Muscle of back (tissue), 11 donors: Measurements from ENCODE around the gene PDGFRA. TPM values are rescaled to one million over a fixed set of nuclear protein-coding genes. Genes with fewer than 3 reads are reported as not detected.

ENCODE experiments used
- DNase-seq, 3 donors: peaks; one replicate each; pipeline versions ENCODE4 v3.0.0 to v3.0.0-alpha.2; 2013
- polyA plus RNA-seq, 10 donors: library from polyadenylated mRNA; unstranded; fragments of 120-200 nt; gene quantifications; one replicate each; pipeline ENCODE4 v1.2.1, GENCODE V29; 2013; ENCODE audit not compliant: insufficient read length in 10 of 10

The PDGFRA gene
- polyA plus RNA-seq, 10 donors, result 70.9 to 120 (median 91.2) TPM

DNA sequence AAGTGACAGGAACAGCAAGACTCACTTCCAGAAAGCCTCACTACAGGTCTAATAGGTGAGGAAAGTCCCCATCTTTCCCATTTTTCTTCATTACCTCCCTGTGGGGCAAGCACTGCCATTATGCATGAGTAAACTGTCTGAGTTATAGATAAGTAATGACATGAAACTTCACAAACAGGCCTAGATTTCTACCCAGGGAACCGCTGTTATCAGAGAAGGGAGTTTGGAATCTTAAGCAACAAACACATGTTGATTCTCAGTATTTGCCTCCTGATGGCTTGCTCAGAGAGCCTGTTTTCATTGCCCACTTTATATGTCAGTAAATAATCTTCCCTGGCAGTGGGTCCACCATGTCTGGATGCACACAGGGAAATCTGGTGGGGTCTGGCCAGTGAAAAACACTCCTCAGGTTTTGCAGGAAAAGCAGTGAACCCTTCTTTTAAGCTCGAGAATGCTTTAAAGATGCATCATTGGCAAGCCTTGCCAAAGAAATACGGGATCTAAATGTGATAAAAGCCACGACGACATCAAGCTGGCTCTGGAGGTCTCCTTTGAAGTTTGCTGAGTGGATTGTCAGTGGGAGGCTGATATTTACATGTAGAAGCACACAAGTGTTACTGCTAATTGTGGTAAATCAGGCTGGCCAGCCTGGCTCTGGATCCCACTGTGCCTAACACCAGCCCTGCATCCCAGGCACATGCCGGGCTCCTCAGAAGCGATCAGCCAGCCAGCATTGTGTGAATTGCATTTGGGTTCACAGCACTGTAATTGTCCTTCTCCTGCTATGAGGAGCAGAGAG, 25.2 kb downstream of the PDGFRA start:
- DNase-seq, result no peak

DNA sequence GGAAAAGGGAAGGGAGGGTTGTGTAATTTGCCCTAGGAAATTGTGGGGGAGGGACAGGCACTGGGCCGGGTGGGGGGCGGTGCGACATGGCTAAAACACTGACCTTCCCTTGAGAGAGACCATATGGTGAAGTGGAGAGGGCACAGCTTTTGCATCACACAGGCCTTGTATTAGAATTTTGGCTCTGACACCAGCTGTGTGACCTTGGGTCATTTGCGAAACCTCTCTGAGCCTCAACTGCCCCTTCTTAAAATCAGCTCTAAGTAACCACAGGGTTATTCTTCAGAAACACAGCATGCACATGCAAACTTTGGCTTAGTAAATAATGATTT, 25.8 kb downstream of the PDGFRA start:
- no peak for DNase-seq

DNA sequence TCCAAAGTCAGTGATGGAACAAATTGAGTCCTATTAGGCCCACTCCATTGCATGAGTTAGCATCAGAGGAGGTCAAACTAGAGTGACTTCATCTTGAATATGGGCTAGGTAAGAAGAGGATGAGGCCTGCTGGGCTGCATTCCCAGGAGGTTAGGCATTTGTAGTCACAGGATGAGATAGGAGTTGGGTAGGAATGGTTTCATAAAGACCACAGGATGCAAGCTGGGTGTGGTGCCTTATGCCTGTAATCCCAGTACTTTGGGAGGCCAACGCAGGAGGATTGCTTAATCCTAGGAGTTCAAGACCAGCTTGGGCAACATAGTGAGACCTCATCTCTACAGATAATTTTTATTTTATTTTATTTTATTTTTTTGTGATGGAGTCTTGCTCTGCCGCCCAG, 26.8 kb downstream of the PDGFRA start:
- DNase-seq, result no peak

DNA sequence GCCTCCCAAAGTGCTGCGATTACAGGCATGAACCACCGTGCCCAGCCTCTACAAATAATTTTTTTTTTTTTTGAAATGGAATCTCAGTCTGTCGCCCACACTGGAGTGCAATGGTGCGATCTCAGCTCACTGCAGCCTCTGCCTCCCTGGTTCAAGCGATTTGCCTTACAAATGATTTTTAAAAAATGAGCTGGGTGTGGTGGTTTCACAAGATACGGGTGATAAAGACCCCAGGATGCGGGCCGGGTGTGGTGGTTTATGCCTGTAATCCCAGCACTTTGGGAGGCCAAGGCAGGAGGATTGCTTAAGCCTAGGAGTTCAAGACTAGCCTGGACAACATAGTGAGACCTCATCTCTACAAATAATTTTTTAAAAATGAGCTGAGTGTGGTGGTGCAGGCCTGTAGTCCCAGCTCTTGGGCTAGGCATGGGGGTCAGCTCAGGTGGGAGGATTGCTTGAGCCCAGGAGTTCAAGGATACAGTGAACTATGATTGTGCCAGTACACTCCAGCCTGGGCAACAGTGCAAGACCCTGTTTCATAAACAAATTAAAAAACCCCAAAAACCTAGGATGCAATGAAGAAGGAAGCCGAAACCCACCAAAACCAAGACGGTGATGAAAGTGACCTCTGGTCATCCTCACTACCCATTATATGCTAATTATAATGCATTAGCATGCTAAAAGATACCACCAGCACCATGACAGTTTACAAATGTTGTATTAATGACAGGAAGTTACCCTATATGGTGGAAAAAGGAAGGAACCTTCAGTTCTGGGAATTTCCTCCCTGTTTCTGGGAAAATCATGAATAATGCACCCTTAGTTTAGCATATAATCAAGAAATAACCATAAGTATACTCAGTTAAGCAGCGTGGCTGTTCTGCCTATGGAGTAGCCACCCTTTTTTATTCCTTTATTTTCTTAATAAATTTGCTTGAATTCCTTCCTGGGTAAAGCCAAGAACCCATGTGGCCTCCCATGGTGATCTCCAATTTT, 27.7 kb downstream of the PDGFRA start:
- DNase-seq, result no peak

DNA sequence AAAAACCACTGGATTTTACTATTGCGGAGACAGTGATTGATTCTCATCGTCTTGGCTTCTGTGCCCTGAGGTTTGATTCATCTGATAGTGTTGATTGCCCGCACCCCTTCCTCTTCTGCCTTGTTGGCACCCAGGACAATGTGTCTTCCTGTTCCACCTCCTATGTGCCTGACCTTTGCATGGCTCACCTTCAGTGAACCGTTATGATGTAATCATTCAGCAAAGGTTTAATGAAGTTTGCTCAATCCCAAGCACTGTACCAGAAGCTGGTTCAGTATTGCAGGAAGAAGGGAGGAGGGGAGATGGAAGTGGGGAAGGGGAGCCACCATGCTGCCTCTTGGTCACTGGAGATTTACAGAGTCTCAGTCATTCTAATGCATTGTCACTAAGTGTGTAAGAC, 36.3 kb downstream of the PDGFRA start:
- DNase-seq, result no peak

DNA sequence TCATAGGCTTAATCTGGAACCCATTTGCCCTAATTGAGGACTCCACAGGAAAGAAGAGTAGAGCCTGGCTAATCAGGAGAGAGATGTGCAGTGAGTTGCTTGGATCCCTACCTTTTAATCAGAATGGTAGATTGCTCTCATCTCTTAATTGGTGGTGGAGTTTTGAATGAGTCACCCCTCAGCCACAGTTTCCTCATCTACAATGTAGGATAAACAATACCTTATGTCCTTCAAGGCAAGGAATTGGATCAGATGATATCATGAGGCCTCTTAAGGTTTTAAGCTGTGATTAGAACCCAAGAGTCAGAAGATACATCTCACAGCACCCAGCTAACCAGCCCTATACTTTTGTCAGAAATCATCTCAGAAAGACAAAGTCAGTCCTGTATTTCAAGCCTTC, 39.1 kb downstream of the PDGFRA start:
- DNase-seq, result peak in 1 of 3 donors; percentile 29

DNA sequence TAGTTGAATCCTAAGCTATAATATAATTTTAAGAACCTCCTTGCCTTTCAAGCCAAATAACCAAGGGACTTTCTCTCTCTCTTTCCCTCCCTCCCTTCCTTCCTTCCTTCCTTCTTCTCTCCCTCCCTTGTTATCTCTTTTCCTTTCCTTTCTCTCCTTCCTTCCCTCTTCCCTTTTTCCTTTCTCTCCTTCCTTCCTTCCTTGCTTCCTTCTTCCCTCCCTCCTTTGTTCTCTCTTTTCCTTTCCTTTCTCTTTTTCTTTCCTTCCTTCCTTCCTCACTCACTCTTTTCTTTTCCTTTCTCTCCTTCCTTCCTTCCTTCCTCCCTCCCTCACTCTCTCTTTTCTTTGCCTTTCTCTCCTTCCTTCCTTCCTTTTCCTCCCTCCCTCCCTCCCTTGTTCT, 42.4 kb downstream of the PDGFRA start:
- DNase-seq, result no peak

DNA sequence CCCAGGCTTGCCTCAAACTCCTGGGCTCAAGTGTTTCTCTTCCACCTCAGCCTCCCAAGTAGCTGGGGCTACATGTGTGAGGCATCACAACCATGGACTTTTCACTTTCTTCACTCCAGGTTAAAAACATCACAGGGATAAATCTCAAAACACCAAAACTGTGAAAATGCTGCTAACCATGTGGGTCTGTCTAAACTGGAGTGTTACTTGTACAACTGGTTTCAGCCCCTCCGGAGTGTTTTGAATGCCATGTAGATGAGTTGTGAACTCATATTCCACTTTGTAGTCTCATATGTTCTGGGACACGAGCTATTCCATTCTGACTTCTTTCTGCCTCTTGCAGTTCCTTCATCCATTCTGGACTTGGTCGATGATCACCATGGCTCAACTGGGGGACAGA, 43.0 kb downstream of the PDGFRA start:
- DNase-seq, result no peak

DNA sequence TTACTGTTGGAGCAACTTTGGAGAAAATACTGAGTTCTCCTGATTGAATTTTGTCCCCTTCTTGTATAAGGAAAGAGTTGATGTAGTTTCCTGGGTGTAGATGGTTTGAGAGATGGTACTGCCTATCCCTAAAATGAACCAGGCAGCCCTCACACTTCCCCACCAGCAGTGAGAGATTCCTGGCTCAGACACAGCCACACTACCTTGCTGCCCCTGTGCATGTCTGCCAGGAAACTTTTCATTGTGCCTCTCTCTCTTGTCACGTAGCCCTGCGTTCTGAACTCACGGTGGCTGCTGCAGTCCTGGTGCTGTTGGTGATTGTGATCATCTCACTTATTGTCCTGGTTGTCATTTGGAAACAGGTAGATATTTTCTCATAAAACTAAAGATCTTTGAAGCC, 45.2 kb downstream of the PDGFRA start:
- no peak for DNase-seq

DNA sequence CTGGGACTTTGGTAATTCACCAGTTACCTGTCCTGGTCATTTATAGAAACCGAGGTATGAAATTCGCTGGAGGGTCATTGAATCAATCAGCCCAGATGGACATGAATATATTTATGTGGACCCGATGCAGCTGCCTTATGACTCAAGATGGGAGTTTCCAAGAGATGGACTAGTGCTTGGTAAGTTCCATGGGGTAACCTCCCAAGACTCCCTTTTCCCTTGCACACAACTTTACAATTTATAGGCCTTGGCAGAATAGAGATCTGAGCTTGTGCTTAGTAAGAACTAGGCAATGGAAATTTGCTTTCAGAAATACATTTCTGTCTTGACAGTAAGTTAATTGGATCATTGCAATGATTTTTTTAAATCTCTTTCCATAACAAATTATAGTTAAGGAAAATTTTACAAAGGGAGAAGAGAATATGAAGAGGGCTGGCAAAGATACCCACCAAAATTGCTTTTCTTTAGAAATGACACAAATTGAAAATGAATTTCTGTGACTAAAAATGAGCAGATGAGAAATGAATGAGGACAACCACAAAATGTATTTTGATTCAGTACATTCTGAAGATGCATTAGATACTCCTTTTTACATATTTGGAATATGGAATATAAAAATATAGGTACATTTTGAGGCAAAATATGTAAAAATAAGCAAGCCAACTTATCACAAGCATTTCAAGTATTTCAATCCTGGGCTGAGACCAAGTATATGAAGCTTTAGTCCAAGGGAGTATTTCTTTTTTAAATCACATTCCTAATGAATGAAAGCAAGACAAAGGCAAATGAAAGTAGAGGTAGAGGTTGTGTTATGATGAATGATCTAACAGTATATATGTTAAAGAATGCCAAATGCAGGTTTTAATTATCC, 45.9 kb downstream of the PDGFRA start:
- peak in 1 of 3 donors; percentile 22 for DNase-seq

DNA sequence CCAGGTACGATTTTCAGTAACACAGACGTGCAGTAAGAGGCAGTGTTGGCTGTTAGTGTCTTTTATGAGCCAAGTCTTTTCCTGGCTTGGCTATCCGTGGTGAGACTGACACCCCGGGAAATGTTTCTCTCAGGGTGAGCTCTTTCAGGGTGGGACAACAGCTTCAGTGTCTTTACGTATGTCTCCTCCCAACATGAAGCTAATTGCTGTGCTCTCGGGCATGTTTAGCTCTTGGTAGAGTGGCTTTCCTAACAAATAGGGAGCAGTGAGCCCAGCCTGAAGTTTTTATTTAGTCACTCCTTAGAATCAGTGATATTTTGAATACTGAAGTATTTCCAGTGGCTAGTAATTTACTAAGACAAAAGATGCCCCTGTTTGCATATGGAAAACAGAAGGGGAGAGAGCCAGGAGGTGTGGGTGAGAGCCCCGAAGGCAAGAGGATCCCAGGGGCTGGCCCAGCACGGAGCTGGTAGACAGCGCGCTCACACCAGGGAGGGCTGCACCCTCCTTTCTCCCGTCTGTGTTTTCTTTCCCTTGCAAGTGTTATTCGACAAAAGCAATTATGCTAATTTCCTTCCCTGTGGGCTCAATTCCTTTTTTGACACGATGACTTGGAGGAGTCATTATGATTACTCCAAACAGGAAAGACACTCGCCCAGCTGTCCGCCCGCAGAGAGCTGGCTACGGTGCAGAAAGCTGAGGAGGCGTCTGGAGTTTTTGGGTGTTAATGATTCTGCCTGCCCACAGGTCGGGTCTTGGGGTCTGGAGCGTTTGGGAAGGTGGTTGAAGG, 47.7 kb downstream of the PDGFRA start:
- no peak for DNase-seq

DNA sequence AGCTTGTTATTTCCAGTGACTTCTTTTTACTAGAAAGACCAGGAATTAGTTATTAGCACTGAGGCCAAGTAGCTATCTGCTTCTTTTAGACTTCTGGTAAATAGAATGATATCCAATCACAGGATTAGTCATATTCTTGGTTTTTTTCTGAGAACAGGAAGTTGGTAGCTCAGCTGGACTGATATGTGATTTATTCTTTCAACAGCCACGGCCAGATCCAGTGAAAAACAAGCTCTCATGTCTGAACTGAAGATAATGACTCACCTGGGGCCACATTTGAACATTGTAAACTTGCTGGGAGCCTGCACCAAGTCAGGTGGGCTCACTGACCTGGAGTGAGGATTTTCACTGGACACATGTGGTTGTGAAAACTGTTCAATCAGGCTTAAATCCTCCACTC, 48.6 kb downstream of the PDGFRA start:
- peak in 1 of 3 donors; percentile 53 for DNase-seq

DNA sequence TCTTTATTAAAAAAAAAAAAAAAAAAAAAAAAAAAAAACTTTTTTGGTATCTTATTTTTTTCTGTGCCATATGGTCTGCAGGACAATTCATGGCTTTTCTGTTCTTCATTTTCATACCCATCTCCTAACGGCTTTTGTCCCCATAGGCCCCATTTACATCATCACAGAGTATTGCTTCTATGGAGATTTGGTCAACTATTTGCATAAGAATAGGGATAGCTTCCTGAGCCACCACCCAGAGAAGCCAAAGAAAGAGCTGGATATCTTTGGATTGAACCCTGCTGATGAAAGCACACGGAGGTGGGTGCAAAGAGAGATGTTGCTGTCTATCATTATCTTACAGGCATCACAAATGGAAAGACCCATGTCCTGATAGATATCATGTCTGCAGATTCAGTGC, 49.1 kb downstream of the PDGFRA start:
- DNase-seq, result no peak

DNA sequence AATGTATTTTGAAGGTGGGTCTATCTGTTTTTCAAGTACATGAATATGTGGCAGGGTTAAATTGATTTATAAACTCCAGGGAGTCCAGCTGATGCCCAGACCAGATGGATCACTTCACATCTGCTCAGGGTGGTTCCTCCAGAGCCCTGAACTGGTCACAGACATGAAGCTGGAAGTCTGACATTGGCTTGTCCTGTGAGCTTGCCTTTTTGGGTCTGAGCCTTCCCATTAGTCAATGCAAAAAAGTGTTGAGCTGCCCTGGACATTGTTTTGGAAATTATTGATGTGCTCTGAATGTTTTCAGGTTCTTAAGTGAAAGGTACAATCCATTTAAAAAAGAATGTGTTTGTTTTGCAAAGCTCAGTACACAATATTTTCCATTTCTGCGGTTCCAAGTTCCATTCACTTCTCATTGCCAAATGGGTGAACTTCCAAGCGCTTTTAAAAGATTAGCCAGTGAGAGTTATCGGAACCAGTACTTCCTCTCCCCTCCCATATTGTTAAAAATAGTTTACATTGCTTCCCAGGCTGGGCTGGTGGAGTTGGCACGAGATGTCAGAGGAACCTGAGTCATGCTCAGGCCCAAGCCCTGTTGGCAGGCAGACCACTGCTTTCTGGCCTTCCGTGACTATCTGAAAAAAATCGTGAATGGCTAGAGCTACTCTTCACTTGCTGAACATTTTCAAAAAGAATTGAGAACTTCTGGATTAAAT, 52.1 kb downstream of the PDGFRA start:
- DNase-seq, result peak; percentile 72 to 85 (median 82)

DNA sequence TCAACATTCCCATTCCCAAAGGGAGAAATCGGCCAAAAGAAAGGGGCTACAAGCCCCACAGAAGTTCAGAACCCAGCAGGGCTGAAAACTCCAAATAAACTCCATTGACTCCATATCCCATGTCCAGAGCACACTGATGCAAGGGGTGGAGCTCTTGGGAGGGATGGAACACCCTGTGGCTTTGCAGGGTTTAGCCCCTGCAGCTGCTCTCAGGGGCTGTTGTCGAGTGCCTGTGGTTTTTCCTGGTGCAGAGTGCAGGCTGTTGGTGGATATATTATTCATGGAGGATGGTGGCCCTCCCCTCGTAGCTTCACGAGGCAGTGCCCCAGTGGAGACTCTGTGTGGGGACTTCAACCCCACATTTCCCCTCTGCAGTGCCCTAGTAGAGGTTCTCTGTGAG, 53.7 kb downstream of the PDGFRA start:
- no peak for DNase-seq

DNA sequence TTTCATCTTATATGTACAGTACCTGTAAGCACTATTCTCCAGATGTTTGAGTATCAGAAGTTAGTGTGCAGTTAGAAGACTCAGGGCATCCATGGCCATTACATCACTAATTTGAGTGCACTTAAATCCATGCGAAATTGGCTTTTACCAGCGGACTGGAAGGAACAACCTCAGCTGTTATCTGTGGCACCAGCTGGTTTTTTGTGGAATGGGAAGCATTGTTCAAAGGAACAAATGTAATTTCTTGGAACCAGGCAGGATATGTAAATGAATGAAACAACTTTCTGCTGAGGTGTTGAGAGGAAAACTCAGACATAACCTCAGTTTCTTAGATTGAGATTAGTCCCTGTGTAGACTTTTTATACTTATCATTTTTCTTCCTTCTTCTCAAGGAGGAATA, 60.2 kb downstream of the PDGFRA start:
- no peak for DNase-seq

DNA sequence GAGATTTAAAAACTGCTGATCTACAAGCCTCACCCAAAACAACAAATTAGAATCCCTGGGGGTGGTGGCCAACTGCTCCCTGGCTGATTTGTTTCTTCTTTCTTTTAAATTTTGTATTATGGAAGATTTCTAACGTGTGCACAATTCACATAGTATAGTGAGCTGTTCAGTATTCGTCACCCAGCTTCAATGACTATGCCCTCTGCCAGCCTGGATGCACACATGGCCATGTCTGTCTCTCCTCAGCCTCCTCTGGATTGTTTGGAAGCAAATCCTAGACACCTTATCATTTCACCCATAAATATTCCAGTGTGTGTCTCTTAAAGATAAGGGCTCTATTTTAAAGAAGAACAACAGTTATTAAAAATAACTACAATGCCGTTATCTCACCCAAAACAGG, 61.9 kb downstream of the PDGFRA start:
- DNase-seq, result no peak

DNA sequence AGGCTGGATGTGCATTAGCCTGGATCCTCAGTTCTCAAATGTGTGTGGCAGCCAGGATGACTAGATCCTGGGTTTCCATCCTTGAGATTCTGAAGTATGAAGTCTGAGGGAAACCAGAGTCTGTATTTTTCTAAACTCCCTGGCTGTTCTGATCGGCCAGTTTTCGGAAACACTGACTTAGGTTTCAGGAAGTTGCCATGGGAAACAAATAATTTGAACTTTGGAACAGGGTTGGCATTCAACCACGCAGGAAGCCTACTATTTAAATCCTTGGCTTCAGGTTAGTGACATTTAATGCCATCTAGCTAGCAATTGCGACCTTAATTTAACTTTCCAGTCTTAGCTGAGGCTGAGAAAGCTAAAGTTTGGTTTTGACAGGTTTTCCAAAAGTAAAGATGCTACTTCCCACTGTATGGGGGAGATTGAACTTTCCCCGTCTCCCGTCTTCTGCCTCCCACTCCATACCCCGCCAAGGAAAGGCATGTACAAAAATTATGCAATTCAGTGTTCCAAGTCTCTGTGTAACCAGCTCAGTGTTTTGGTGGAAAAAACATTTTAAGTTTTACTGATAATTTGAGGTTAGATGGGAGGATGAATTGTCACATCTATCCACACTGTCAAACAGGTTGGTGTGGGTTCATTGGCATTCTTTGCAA, 67.6 kb downstream of the PDGFRA start:
- DNase-seq, result no peak

DNA sequence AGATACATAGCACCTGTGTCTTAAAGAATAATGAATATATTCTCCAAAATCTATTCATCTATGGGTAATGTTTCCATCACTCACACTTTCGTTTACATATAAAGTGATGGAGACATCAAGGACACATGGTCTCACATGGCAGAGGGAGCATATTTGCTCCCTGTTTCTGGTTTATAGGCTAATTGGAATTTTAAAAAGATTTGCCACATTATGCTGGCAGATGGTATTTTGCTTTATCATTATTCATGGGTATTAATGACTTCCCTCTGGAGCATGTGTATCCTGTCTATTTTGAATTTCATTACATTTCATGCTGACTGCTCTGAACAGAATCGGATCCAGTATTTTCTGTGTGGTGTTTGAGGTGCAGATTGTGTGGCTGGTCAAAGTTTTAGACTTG, 79.0 kb downstream of the PDGFRA start:
- DNase-seq, result no peak
